Measurements from ENCODE around the gene PDIA6.

Gene PDIA6

DNA sequence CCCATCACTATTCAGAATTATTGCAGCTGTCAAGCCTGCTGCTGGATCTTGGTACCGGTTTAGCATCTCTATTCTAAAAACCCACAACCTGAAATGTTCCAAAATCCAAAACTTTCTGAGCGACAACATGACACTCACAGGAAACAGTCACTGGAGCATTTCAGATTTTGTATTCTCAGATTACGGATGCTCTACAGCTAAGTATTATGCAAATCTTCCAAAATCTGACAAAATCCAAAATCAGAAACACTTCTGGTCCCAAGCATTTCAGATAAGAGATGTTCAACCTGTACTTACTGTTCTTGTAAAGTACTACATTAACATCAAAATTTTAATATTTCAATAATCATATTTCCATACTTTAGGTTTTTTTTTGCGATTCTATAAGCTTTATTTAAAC lies 12.4 kb downstream of the PDIA6 start:
- Histone ChIP-seq H3K36me3 (ENCODE audit: control insufficient read depth in 1 of 2, insufficient read depth in 2 of 2, low read length in 2 of 2) (peaks cover 28 to 34% of the 10 kb centered on the region in 2 donors), H3K27ac (ENCODE audit: low read length) (no peak overlapping the region), H3K4me3 (ENCODE audit: low read depth in 1 of 2, low read length in 2 of 2) (no peak overlapping the region), H3K27me3 (ENCODE audit: low read depth, low read length) (no peaks in the 10 kb centered on the region), H3K4me1 (ENCODE audit: control insufficient read depth in 1 of 2, insufficient read depth in 2 of 2, low read length in 2 of 2) (no peaks in the 10 kb centered on the region), H3K9me3 (ENCODE audit: control insufficient read depth in 1 of 2, low read length in 2 of 2) (no peaks in the 10 kb centered on the region)

DNA sequence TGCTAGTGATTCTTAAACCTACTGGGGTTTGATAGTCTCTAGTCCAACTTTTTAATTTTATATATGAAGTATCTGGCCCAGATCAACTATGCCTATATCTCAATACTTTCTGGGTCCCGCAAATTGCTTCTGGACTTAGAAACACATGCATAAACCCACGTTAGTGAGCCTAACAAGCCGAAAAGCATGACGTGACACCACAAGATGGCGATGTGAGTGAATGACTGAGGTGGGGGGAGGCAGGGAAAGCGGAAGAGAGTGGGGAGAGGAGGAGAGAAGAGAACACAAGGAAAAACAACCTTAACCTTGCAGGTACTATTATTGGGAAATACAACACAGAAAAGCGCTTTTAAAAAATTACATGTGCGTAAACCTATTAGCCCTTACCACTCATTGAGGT lies 13.8 kb downstream of the PDIA6 start:
- H3K27ac ChIP-seq (ENCODE audit: low read length), result no peak overlapping the region
- no peaks in the 10 kb centered on the region for H3K4me1 ChIP-seq (ENCODE audit: control insufficient read depth in 1 of 2, insufficient read depth in 2 of 2, low read length in 2 of 2)
- H3K36me3 ChIP-seq (ENCODE audit: control insufficient read depth in 1 of 2, insufficient read depth in 2 of 2, low read length in 2 of 2), result peaks cover 28 to 38% of the 10 kb centered on the region in 2 donors
- no peak overlapping the region for H3K4me3 ChIP-seq (ENCODE audit: low read depth in 1 of 2, low read length in 2 of 2)
- H3K27me3 ChIP-seq (ENCODE audit: low read depth, low read length), result no peaks in the 10 kb centered on the region
- no peaks in the 10 kb centered on the region for H3K9me3 ChIP-seq (ENCODE audit: control insufficient read depth in 1 of 2, low read length in 2 of 2)

GRCh38 chr2:10796703-10797102 lies 15.9 kb downstream of the PDIA6 start:
- Histone ChIP-seq H3K9me3 (ENCODE audit: control insufficient read depth in 1 of 2, low read length in 2 of 2) (no peaks in the 10 kb centered on the region), H3K36me3 (ENCODE audit: control insufficient read depth in 1 of 2, insufficient read depth in 2 of 2, low read length in 2 of 2) (peaks cover 37 to 43% of the 10 kb centered on the region in 2 donors), H3K4me1 (ENCODE audit: control insufficient read depth in 1 of 2, insufficient read depth in 2 of 2, low read length in 2 of 2) (peaks cover 0 to 6% of the 10 kb centered on the region in 2 donors), H3K4me3 (ENCODE audit: low read depth in 1 of 2, low read length in 2 of 2) (no peak overlapping the region), H3K27ac (ENCODE audit: low read length) (no peak overlapping the region), H3K27me3 (ENCODE audit: low read depth, low read length) (no peaks in the 10 kb centered on the region)

GRCh38 chr2:10795508-10796046 lies 17.0 kb downstream of the PDIA6 start:
- Histone ChIP-seq H3K36me3 (ENCODE audit: control insufficient read depth in 1 of 2, insufficient read depth in 2 of 2, low read length in 2 of 2) (peaks cover 37 to 44% of the 10 kb centered on the region in 2 donors), H3K27ac (ENCODE audit: low read length) (no peak overlapping the region), H3K4me1 (ENCODE audit: control insufficient read depth in 1 of 2, insufficient read depth in 2 of 2, low read length in 2 of 2) (peaks cover 0 to 6% of the 10 kb centered on the region in 2 donors), H3K9me3 (ENCODE audit: control insufficient read depth in 1 of 2, low read length in 2 of 2) (no peaks in the 10 kb centered on the region), H3K4me3 (ENCODE audit: low read depth in 1 of 2, low read length in 2 of 2) (no peak overlapping the region), H3K27me3 (ENCODE audit: low read depth, low read length) (no peaks in the 10 kb centered on the region)

DNA sequence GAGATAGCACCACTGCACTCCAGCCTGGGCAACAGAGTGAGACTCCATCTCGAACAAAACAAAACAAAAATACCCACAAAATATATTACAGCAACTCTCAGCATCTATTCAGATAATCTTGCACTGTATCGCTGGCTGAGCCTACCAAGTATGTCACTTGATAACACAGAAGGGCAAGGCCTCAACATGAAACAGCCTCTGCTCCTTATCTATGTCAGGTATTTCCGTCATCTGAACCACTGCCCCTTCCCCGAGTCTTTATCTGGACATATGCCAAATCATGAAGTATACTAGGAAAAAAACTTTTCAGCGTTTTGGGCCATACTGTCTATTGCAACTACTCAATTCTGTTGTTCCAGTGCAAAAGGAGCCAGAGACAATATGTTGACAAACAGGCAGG lies 17.7 kb downstream of the PDIA6 start:
- Histone ChIP-seq H3K9me3 (ENCODE audit: control insufficient read depth in 1 of 2, low read length in 2 of 2) (no peaks in the 10 kb centered on the region), H3K27ac (ENCODE audit: low read length) (no peak overlapping the region), H3K4me1 (ENCODE audit: control insufficient read depth in 1 of 2, insufficient read depth in 2 of 2, low read length in 2 of 2) (peaks cover 0 to 6% of the 10 kb centered on the region in 2 donors), H3K4me3 (ENCODE audit: low read depth in 1 of 2, low read length in 2 of 2) (no peak overlapping the region), H3K36me3 (ENCODE audit: control insufficient read depth in 1 of 2, insufficient read depth in 2 of 2, low read length in 2 of 2) (peaks cover 43 to 50% of the 10 kb centered on the region in 2 donors), H3K27me3 (ENCODE audit: low read depth, low read length) (no peaks in the 10 kb centered on the region)

- peaks cover 0 to 6% of the 10 kb centered on the region in 2 donors for H3K4me1 ChIP-seq (ENCODE audit: control insufficient read depth in 1 of 2, insufficient read depth in 2 of 2, low read length in 2 of 2)
- peaks cover 54 to 57% of the 10 kb centered on the region in 2 donors for H3K36me3 ChIP-seq (ENCODE audit: control insufficient read depth in 1 of 2, insufficient read depth in 2 of 2, low read length in 2 of 2)
- H3K27ac ChIP-seq (ENCODE audit: low read length), result no peak overlapping the region
- no peaks in the 10 kb centered on the region for H3K9me3 ChIP-seq (ENCODE audit: control insufficient read depth in 1 of 2, low read length in 2 of 2)
- no peaks in the 10 kb centered on the region for H3K27me3 ChIP-seq (ENCODE audit: low read depth, low read length)
- H3K4me3 ChIP-seq (ENCODE audit: low read depth in 1 of 2, low read length in 2 of 2), result no peak overlapping the region
These were observed 18.8 kb downstream of the PDIA6 start for GRCh38 chr2:10793816-10794215.

DNA sequence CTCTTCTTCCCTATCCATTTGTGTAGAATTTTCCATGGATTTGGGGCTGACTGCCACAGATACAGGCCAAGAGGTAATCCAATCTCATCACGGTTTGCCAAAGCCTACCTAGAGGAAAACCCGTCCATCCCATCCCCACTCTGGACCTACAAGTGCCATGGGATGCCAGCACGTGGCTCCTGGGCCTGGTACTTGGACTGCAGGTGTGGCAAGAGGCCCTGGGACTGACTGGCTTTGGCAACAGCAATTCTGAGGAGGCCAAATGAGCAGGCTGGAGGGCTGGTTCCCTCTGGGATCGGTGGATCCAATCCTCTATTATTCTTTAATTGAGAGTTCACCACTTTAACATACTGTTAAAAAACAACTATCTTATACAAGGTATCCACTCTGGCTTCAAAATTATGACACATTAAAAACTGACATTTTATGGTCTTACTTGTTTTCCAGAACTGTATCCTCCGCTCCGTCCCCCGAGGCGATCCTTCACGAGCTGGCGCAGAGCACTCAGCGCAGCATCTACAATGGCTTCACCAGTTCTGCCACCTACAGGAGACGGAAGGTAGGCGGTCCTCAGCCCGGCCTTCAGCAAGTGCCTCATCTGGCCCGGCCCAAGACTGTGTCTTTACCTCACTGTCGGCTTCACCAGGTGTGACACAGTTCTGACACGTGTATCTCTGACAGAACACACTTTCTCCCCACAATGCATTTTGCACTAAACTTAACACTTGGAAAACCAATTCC lies 19.8 kb downstream of the PDIA6 start:
- H3K36me3 ChIP-seq (ENCODE audit: control insufficient read depth in 1 of 2, insufficient read depth in 2 of 2, low read length in 2 of 2), result peaks cover 61 to 63% of the 10 kb centered on the region in 2 donors
- H3K4me3 ChIP-seq (ENCODE audit: low read depth in 1 of 2, low read length in 2 of 2), result no peak overlapping the region
- H3K27ac ChIP-seq (ENCODE audit: low read length), result no peak overlapping the region
- no peaks in the 10 kb centered on the region for H3K27me3 ChIP-seq (ENCODE audit: low read depth, low read length)
- no peaks in the 10 kb centered on the region for H3K9me3 ChIP-seq (ENCODE audit: control insufficient read depth in 1 of 2, low read length in 2 of 2)
- peaks cover 0 to 6% of the 10 kb centered on the region in 2 donors for H3K4me1 ChIP-seq (ENCODE audit: control insufficient read depth in 1 of 2, insufficient read depth in 2 of 2, low read length in 2 of 2)

DNA sequence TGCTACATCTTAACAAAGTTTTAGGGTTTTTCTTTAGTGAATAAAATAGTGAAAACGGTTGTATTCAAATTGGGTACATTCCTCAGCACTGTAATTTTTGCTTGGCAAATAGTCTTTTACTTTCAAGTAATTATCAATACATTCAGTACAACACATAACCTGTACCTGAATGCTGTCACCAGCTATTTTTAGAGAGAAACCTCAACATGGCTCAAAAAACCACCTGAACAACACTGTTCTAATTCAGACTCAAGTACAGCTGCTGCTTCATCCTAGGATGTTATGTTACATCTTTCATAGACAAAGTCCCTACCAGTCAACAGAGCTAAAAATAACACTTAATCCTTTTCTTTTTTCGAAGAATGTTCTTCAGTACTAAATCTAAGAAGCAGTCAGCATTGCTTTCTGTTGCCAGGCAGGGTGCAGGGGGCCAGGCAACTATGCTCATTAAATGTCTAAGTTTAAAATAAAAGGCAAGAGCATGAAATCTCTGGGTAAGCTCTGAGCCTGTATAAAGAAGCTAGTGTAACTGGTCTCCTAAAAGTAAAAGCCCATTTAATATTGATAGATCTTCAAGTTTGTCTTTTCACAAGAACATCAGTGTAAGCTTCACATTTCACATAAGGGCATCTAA lies 20.5 kb downstream of the PDIA6 start:
- no peak overlapping the region for H3K4me3 ChIP-seq (ENCODE audit: low read depth in 1 of 2, low read length in 2 of 2)
- H3K9me3 ChIP-seq (ENCODE audit: control insufficient read depth in 1 of 2, low read length in 2 of 2), result no peaks in the 10 kb centered on the region
- no peak overlapping the region for H3K27ac ChIP-seq (ENCODE audit: low read length)
- H3K36me3 ChIP-seq (ENCODE audit: control insufficient read depth in 1 of 2, insufficient read depth in 2 of 2, low read length in 2 of 2), result peaks cover 61 to 62% of the 10 kb centered on the region in 2 donors
- peaks cover 0 to 6% of the 10 kb centered on the region in 2 donors for H3K4me1 ChIP-seq (ENCODE audit: control insufficient read depth in 1 of 2, insufficient read depth in 2 of 2, low read length in 2 of 2)
- H3K27me3 ChIP-seq (ENCODE audit: low read depth, low read length), result no peaks in the 10 kb centered on the region

GRCh38 chr2:10790228-10790973 lies 22.2 kb downstream of the PDIA6 start:
- Histone ChIP-seq H3K4me1 (ENCODE audit: control insufficient read depth in 1 of 2, insufficient read depth in 2 of 2, low read length in 2 of 2) (peaks cover 0 to 6% of the 10 kb centered on the region in 2 donors), H3K27ac (ENCODE audit: low read length) (peak overlapping the region; percentile 41), H3K4me3 (ENCODE audit: low read depth in 1 of 2, low read length in 2 of 2) (peak overlapping the region in 1 of 2 donors; percentile 15), H3K36me3 (ENCODE audit: control insufficient read depth in 1 of 2, insufficient read depth in 2 of 2, low read length in 2 of 2) (peaks cover 62 to 70% of the 10 kb centered on the region in 2 donors), H3K9me3 (ENCODE audit: control insufficient read depth in 1 of 2, low read length in 2 of 2) (no peaks in the 10 kb centered on the region), H3K27me3 (ENCODE audit: low read depth, low read length) (no peaks in the 10 kb centered on the region)

DNA sequence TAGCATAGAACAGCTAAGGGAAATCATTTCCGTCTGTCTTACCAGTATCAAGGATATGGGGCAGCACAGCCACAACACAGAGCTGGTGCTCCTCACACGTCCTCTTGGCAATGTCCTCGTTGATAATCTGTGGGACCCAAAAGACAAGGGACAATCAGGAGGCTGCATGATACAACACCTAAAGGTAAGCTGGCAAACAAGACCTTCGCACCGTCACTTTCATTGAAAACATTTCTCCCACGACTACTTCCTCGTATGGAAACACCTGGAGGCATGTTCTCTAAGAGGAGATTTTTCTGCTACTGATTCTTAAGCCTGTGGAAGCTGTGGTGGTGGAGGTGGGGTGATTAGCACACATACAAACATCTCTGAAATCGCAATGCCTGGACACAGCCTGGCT lies 23.7 kb downstream of the PDIA6 start:
- H3K27ac ChIP-seq (ENCODE audit: low read length), result no peak overlapping the region
- H3K36me3 ChIP-seq (ENCODE audit: control insufficient read depth in 1 of 2, insufficient read depth in 2 of 2, low read length in 2 of 2), result peaks cover 70 to 83% of the 10 kb centered on the region in 2 donors
- no peaks in the 10 kb centered on the region for H3K9me3 ChIP-seq (ENCODE audit: control insufficient read depth in 1 of 2, low read length in 2 of 2)

More for the DNA sequence above, 23.7 kb downstream of the PDIA6 start:
- Histone ChIP-seq H3K4me3 (ENCODE audit: low read depth in 1 of 2, low read length in 2 of 2) (no peak overlapping the region), H3K4me1 (ENCODE audit: control insufficient read depth in 1 of 2, insufficient read depth in 2 of 2, low read length in 2 of 2) (peaks cover 0 to 6% of the 10 kb centered on the region in 2 donors), H3K27me3 (ENCODE audit: low read depth, low read length) (no peaks in the 10 kb centered on the region)

Measured in muscle layer of duodenum (tissue), 2 donors.